ENCODE results near the gene SRC.

The SRC gene

DNA sequence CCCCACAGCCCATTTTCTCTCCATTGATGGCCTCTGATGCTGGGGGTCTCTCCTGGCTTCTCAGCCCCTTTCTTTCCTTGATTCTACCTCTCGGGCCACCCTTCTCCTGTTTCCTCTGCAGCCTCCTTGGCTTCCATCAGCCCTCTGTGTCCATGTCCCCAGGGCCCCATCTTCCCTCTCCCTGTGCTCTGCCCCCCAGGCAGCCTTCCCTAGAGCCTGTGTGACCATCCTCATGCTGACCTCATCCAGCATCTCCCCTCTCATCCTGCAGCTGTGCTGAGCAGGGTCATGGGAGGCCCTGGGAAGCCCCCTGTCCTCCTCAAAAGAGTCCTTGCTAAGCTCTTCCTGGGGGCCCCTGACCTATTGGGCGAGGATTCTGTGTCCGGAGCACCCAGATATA is 101.7 kb downstream of the SRC start:
- H3K4me2 ChIP-seq, result no peak overlapping the region
- no peaks in the 10 kb centered on the region for H3K27me3 ChIP-seq

DNA sequence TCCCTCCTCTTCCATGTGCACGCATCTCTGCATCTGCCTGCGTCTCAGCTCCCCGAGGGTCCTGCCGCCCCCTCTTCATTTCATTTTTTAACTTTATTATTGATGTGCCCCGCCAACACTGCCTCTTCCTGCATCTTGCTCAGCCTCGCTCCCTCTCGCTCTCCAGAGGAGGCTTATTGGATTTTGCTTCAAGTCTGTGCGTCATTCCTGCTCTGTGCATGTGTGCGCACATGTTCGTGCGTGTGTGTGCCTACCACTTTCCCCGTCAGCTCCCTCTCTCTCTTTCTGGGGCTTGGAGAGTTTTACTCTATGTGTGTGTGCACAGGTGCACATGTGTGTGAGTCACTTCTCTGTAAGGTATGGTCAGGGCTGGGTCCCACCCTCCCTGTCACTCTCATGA is 103.3 kb downstream of the SRC start:
- Histone ChIP-seq H3K36me3 (no peaks in the 10 kb centered on the region), H3K27ac (no peak overlapping the region), H3K9ac (no peak overlapping the region), H3K4me2 (no peak overlapping the region), H4K20me1 (no peaks in the 10 kb centered on the region), H3K27me3 (no peaks in the 10 kb centered on the region), H3K4me3 (no peak overlapping the region), H3K4me1 (0 out of 2 replicates have a peak, but pooled peaks cover 7% of the 10 kb centered on the region), H3K9me3 (no peaks in the 10 kb centered on the region)
- TF ChIP-seq Cebpa-rat (IDR thresholded peaks at IDR 0.05), result no peak

More for the DNA sequence above, 101.7 kb downstream of the SRC start:
- Histone ChIP-seq H4K20me1 (no peaks in the 10 kb centered on the region), H3K9me3 (no peaks in the 10 kb centered on the region), H3K4me1 (peaks cover 12% of the 10 kb centered on the region), H3K4me3 (no peak overlapping the region), H3K36me3 (no peaks in the 10 kb centered on the region), H3K9ac (no peak overlapping the region), H3K27ac (no peak overlapping the region)
- no peak for TF ChIP-seq Cebpa-rat (IDR thresholded peaks at IDR 0.05)

DNA sequence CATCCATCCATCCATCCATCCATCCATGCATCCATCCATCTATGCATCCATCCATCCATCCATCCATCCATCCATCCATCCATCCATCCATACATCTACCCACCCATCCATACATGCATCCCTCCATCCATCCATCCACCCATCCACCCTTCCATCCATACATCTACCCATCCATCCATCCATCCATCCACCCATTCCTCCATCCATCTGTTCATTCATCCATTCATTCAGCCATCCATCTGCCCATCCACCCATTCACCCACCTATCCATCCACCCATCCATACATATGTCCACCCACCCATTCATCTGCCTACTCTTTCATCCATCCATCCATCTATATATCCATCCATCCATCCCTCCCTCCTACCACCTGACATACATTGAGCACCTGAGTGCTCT is 104.4 kb downstream of the SRC start:
- no peak for TF ChIP-seq Cebpa-rat (IDR thresholded peaks at IDR 0.05)
- Histone ChIP-seq H3K4me3 (no peak overlapping the region), H3K9ac (no peak overlapping the region), H3K4me1 (0 out of 2 replicates have a peak, but pooled peaks cover 7% of the 10 kb centered on the region), H3K27ac (no peak overlapping the region), H3K36me3 (no peaks in the 10 kb centered on the region), H4K20me1 (no peaks in the 10 kb centered on the region), H3K9me3 (peaks cover 11% of the 10 kb centered on the region), H3K4me2 (no peak overlapping the region), H3K27me3 (no peaks in the 10 kb centered on the region)

DNA sequence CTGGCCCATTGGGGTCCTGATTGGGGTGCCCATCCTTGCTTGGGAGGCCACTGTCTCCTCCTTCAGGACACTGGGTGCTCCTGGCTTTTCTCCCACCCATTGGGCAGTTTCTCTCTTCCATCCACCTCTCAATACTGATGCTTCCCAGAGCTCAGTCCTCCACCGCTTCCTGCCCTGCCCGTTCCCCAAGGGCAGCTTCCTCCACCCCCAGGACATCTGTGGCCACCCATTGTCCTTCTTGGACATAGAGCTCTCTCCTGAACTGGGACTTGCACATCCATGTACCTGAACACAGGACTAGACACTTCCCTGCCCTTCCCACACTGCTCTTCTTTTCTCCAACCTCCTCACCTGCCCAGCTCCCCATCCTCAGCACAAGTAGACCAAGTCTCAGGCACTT is 105.7 kb downstream of the SRC start:
- Histone ChIP-seq H3K36me3 (no peaks in the 10 kb centered on the region), H3K9ac (no peak overlapping the region), H3K27me3 (no peaks in the 10 kb centered on the region), H3K4me3 (no peak overlapping the region), H4K20me1 (no peaks in the 10 kb centered on the region), H3K9me3 (peaks cover 23% of the 10 kb centered on the region), H3K27ac (no peak overlapping the region), H3K4me2 (no peak overlapping the region), H3K4me1 (0 out of 2 replicates have a peak, but pooled peaks cover 7% of the 10 kb centered on the region)
- TF ChIP-seq Cebpa-rat (IDR thresholded peaks at IDR 0.05), result no peak

- Histone ChIP-seq H3K9me3 (peaks cover 30% of the 10 kb centered on the region), H3K4me1 (0 out of 2 replicates have a peak, but pooled peaks cover 7% of the 10 kb centered on the region), H3K9ac (no peak overlapping the region), H3K36me3 (no peaks in the 10 kb centered on the region), H3K4me3 (no peak overlapping the region), H3K27ac (no peak overlapping the region), H3K4me2 (no peak overlapping the region), H3K27me3 (no peaks in the 10 kb centered on the region), H4K20me1 (no peaks in the 10 kb centered on the region)
- TF ChIP-seq Cebpa-rat (IDR thresholded peaks at IDR 0.05), result no peak
These were observed 106.3 kb downstream of the SRC start for GRCh38 chr20:37452236-37452635.

GRCh38 chr20:37453288-37453687 is 107.3 kb downstream of the SRC start:
- H3K27me3 ChIP-seq, result no peaks in the 10 kb centered on the region
- H3K27ac ChIP-seq, result no peak overlapping the region
- no peak overlapping the region for H3K4me2 ChIP-seq
- no peak overlapping the region for H3K9ac ChIP-seq
- no peak overlapping the region for H3K4me3 ChIP-seq
- TF ChIP-seq Cebpa-rat (IDR thresholded peaks at IDR 0.05), result no peak
- H4K20me1 ChIP-seq, result no peaks in the 10 kb centered on the region
- 0 out of 2 replicates have a peak, but pooled peaks cover 7% of the 10 kb centered on the region for H3K4me1 ChIP-seq
- H3K36me3 ChIP-seq, result no peaks in the 10 kb centered on the region
- peaks cover 40% of the 10 kb centered on the region for H3K9me3 ChIP-seq

- H3K27me3 ChIP-seq, result no peaks in the 10 kb centered on the region
- 0 out of 2 replicates have a peak, but pooled peaks cover 7% of the 10 kb centered on the region for H3K4me1 ChIP-seq
- H3K9me3 ChIP-seq, result peaks cover 46% of the 10 kb centered on the region
- H3K9ac ChIP-seq, result no peak overlapping the region
- no peak for TF ChIP-seq Cebpa-rat (IDR thresholded peaks at IDR 0.05)
- H3K36me3 ChIP-seq, result no peaks in the 10 kb centered on the region
- H4K20me1 ChIP-seq, result no peaks in the 10 kb centered on the region
- H3K4me2 ChIP-seq, result no peak overlapping the region
- no peak overlapping the region for H3K4me3 ChIP-seq
- no peak overlapping the region for H3K27ac ChIP-seq
These were observed 107.9 kb downstream of the SRC start for GRCh38 chr20:37453836-37454235.

GRCh38 chr20:37454636-37455385 is 108.9 kb downstream of the SRC start:
- H3K27ac ChIP-seq, result no peak overlapping the region
- H3K4me1 ChIP-seq, result 0 out of 2 replicates have a peak, but pooled peaks cover 7% of the 10 kb centered on the region
- no peaks in the 10 kb centered on the region for H4K20me1 ChIP-seq
- peaks cover 55% of the 10 kb centered on the region for H3K9me3 ChIP-seq
- H3K4me2 ChIP-seq, result no peak overlapping the region
- H3K27me3 ChIP-seq, result no peaks in the 10 kb centered on the region
- H3K9ac ChIP-seq, result no peak overlapping the region
- no peaks in the 10 kb centered on the region for H3K36me3 ChIP-seq
- TF ChIP-seq Cebpa-rat (IDR thresholded peaks at IDR 0.05), result no peak
- H3K4me3 ChIP-seq, result no peak overlapping the region

Data from BLaER1 (cell line).